AG09319 (cell line): ENCODE measurements around the gene CDH6.

ENCODE experiments used
- DNase-seq: peaks from one replicate; pipeline ENCODE4 v3.0.0-alpha.2; 2010; ENCODE audit warnings: low read depth; ENCODE audit errors: extremely low read depth
- CTCF ChIP-seq: IDR thresholded peaks from 2 replicates; pipeline ENCODE4 v1.5.1; 2011; ENCODE audit warnings: low read depth, mild to moderate bottlenecking, inconsistent platforms, low read length, moderate library complexity

The CDH6 gene

GRCh38 chr5:31333475-31333874 is 140.0 kb downstream of the CDH6 start:
- DNase-seq, result no peak

GRCh38 chr5:31334061-31334860 is 140.8 kb downstream of the CDH6 start:
- TF ChIP-seq CTCF, result no peak
- no peak for DNase-seq

More at GRCh38 chr5:31333475-31333874, 140.0 kb downstream of the CDH6 start:
- TF ChIP-seq CTCF, result no peak

GRCh38 chr5:31335456-31335855 is 142.0 kb downstream of the CDH6 start:
- no peak for TF ChIP-seq CTCF

GRCh38 chr5:31343946-31344345 is 150.5 kb downstream of the CDH6 start:
- no peak for TF ChIP-seq CTCF
- DNase-seq, result no peak

More at GRCh38 chr5:31335456-31335855, 142.0 kb downstream of the CDH6 start:
- DNase-seq, result no peak

- TF ChIP-seq CTCF, result no peak
- DNase-seq, result no peak
Measured at GRCh38 chr5:31346896-31347551, 153.5 kb downstream of the CDH6 start.

- no peak for DNase-seq
- no peak for TF ChIP-seq CTCF
Measured at GRCh38 chr5:31347552-31347905, 154.0 kb downstream of the CDH6 start.

- DNase-seq, result no peak
- TF ChIP-seq CTCF, result no peak
Measured at GRCh38 chr5:31350395-31350794, 156.9 kb downstream of the CDH6 start.
